IPS-20b (cell line): Measurements from ENCODE around the gene ABHD16A.

ENCODE experiments used
- H3K27ac ChIP-seq: one replicate; pipeline ENCODE4 v1.5.1; 2013; ENCODE audit warnings: low read length
- H3K27me3 ChIP-seq: 2 replicates; pipeline ENCODE4 v1.6.1; 2013; ENCODE audit warnings: mild to moderate bottlenecking, low read length, inconsistent platforms; ENCODE audit not compliant: insufficient read depth
- H3K36me3 ChIP-seq: 2 replicates; pipeline ENCODE4 v1.6.1; 2013; ENCODE audit warnings: low read depth, mild to moderate bottlenecking, inconsistent platforms, low read length, moderate library complexity; ENCODE audit not compliant: insufficient read depth
- H3K4me1 ChIP-seq: 2 replicates; pipeline ENCODE4 v1.6.1; 2013; ENCODE audit warnings: mild to moderate bottlenecking, control low read depth, inconsistent platforms, low read length, moderate library complexity; ENCODE audit not compliant: insufficient read depth
- H3K4me3 ChIP-seq: 2 replicates; pipeline ENCODE4 v1.5.1; 2013; ENCODE audit warnings: mild to moderate bottlenecking, low read length, inconsistent platforms
- H3K9ac ChIP-seq: 2 replicates; pipeline ENCODE4 v1.6.1; 2013; ENCODE audit warnings: low read depth, mild to moderate bottlenecking, inconsistent platforms, low read length, moderate library complexity
- H3K9me3 ChIP-seq: 2 replicates; pipeline ENCODE4 v1.6.1; 2013; ENCODE audit warnings: mild to moderate bottlenecking, low read depth, low read length, inconsistent platforms; ENCODE audit not compliant: insufficient read depth

ABHD16A gene

GRCh38 chr6:31702819-31703716 is at the start of gene ABHD16A:
TSS of gene ABHD16A (minus strand) at chr6:31703324. CDS start at chr6:31703281, 43 bp downstream.
- no peak within 1 kb of the TSS for H3K27ac ChIP-seq
- no peaks in the 10 kb centered on the region for H3K27me3 ChIP-seq
- peak within 1 kb of the TSS; percentile 91 for H3K4me3 ChIP-seq
- H3K9me3 ChIP-seq, result no peaks in the 10 kb centered on the region
- H3K9ac ChIP-seq, result peak within 1 kb of the TSS; percentile 91
- H3K36me3 ChIP-seq, result peaks cover 13% of the 10 kb centered on the region; the same call in 1 of the 2 replicates
- peaks cover 5% of the 10 kb centered on the region; the same call in 1 of the 2 replicates for H3K4me1 ChIP-seq

GRCh38 chr6:31752739-31753319 is 49.7 kb upstream of the ABHD16A start:
- H3K9me3 ChIP-seq, result no peaks in the 10 kb centered on the region
- H3K4me1 ChIP-seq, result no peaks in the 10 kb centered on the region
- no peaks in the 10 kb centered on the region for H3K27me3 ChIP-seq
- H3K9ac ChIP-seq, result no peak overlapping the region
- no peak overlapping the region for H3K27ac ChIP-seq
- no peak overlapping the region for H3K4me3 ChIP-seq
- peaks cover 5% of the 10 kb centered on the region; the same call in 1 of the 2 replicates for H3K36me3 ChIP-seq

GRCh38 chr6:31750411-31751022 is 47.4 kb upstream of the ABHD16A start:
- Histone ChIP-seq H3K4me3 (no peak overlapping the region), H3K27ac (no peak overlapping the region), H3K27me3 (no peaks in the 10 kb centered on the region), H3K4me1 (no peaks in the 10 kb centered on the region), H3K9ac (no peak overlapping the region), H3K36me3 (peaks cover 9% of the 10 kb centered on the region; the same call in 1 of the 2 replicates), H3K9me3 (no peaks in the 10 kb centered on the region)

- H3K27me3 ChIP-seq, result no peaks in the 10 kb centered on the region
- H3K4me3 ChIP-seq, result no peak overlapping the region
- no peak overlapping the region for H3K27ac ChIP-seq
- peaks cover 9% of the 10 kb centered on the region; the same call in 1 of the 2 replicates for H3K36me3 ChIP-seq
- no peaks in the 10 kb centered on the region for H3K4me1 ChIP-seq
- no peak overlapping the region for H3K9ac ChIP-seq
- H3K9me3 ChIP-seq, result no peaks in the 10 kb centered on the region
Measured at GRCh38 chr6:31749301-31750036, 46.3 kb upstream of the ABHD16A start.

GRCh38 chr6:31744422-31744821 is 41.3 kb upstream of the ABHD16A start:
- no peaks in the 10 kb centered on the region for H3K27me3 ChIP-seq
- no peak overlapping the region for H3K27ac ChIP-seq
- H3K36me3 ChIP-seq, result peaks cover 16% of the 10 kb centered on the region
- no peak overlapping the region for H3K9ac ChIP-seq
- no peaks in the 10 kb centered on the region for H3K9me3 ChIP-seq
- H3K4me3 ChIP-seq, result no peak overlapping the region
- peaks cover 3% of the 10 kb centered on the region; the same call in 1 of the 2 replicates for H3K4me1 ChIP-seq

- H3K9me3 ChIP-seq, result no peaks in the 10 kb centered on the region
- H3K27ac ChIP-seq, result no peak overlapping the region
- peaks cover 15% of the 10 kb centered on the region for H3K4me1 ChIP-seq
- no peaks in the 10 kb centered on the region for H3K27me3 ChIP-seq
- no peak overlapping the region for H3K4me3 ChIP-seq
- no peak overlapping the region for H3K9ac ChIP-seq
- H3K36me3 ChIP-seq, result peaks cover 16% of the 10 kb centered on the region
Measured at GRCh38 chr6:31742894-31743293, 39.8 kb upstream of the ABHD16A start.

- H3K27me3 ChIP-seq, result no peaks in the 10 kb centered on the region
- H3K9ac ChIP-seq, result no peak overlapping the region
- peaks cover 11% of the 10 kb centered on the region for H3K36me3 ChIP-seq
- peaks cover 25% of the 10 kb centered on the region for H3K4me1 ChIP-seq
- H3K4me3 ChIP-seq, result no peak overlapping the region
- H3K9me3 ChIP-seq, result no peaks in the 10 kb centered on the region
- H3K27ac ChIP-seq, result no peak overlapping the region
Measured at GRCh38 chr6:31741815-31742214, 38.7 kb upstream of the ABHD16A start.

- Histone ChIP-seq H3K4me1 (peaks cover 28% of the 10 kb centered on the region), H3K36me3 (peaks cover 11% of the 10 kb centered on the region), H3K27ac (peak overlapping the region; percentile 90), H3K9ac (peak overlapping the region; percentile 91), H3K27me3 (no peaks in the 10 kb centered on the region), H3K9me3 (no peaks in the 10 kb centered on the region), H3K4me3 (peak overlapping the region; percentile 64)
Measured at GRCh38 chr6:31740397-31741223, 37.5 kb upstream of the ABHD16A start.

GRCh38 chr6:31739639-31740396 is 36.7 kb upstream of the ABHD16A start, which contains the start of gene MSH5:
TSS of gene MSH5 (plus strand) at chr6:31740005. CDS start at chr6:31740467, 462 bp downstream.
- Histone ChIP-seq H3K9ac (peak within 1 kb of the TSS; percentile 91), H3K27me3 (no peaks in the 10 kb centered on the region), H3K4me3 (peak within 1 kb of the TSS; percentile 64), H3K27ac (peak within 1 kb of the TSS; percentile 90), H3K4me1 (peaks cover 28% of the 10 kb centered on the region), H3K9me3 (no peaks in the 10 kb centered on the region), H3K36me3 (peaks cover 11% of the 10 kb centered on the region)
